ENCODE data around the gene DRAXIN.

DRAXIN gene

DNA sequence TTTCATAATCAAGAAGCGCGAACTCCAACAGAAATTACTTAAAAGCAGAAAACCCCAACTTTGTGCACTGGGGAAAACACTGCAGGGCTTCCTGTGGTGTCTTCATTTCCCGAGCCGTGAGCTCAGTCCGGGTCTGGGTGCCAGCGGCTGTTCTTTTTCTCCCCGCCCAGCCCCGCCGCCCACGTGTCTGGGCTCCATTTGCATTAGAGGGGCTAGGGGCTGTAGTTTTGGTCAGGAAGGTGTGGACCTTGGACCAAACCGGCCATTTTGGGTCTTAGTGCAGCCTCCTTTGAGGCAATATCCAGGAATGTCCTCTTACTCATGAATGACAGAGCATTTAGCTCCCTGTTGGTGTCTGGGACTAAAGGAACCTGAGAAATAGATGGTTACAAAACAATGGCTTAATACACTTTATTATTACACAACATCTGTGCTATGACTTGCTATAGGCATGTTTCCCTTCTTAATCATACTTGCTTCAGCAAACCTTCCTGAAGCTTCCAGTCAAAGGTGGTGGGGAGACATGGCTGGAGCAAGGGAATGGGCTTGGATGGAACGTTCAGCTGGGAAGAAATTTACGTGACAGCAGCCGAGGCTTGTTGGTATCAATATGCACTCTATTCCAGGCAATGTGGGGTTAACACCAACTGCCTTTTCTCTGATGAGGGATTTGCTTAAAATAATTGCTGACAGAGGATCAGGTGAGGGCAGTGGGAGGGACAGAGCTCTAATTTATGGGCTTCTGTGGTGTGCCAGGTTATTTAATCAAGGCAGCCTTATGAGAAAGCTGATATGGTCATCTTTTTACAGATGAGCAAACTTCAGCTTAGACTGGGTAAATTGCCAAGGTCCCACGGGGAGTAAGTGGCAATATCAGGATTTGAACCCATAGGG is 45.5 kb downstream of the DRAXIN start:
- peak; percentile 55 for DNase-seq (ENCODE audit: low read depth)

DNA sequence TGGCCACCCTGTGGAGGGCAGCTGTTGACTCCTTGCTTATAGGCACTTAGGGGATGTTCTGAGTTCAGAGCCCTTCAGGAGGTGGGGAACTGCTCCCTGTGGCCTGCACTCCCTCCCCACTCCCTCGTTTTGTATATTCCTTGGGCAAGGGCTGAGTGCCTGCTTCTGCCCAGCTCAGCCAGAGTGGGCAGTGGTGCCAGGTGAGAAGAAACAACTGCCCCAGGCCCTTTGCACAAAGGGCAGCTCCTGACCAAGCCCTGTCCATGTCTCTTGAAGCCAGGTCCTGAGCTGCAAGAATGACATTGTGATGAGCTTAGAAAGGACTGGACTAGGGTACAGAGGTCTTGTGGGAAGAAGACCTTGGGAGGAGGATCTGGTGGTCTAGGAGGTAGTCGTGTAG is 46.6 kb downstream of the DRAXIN start:
- DNase-seq (ENCODE audit: low read depth): no peak

DNA sequence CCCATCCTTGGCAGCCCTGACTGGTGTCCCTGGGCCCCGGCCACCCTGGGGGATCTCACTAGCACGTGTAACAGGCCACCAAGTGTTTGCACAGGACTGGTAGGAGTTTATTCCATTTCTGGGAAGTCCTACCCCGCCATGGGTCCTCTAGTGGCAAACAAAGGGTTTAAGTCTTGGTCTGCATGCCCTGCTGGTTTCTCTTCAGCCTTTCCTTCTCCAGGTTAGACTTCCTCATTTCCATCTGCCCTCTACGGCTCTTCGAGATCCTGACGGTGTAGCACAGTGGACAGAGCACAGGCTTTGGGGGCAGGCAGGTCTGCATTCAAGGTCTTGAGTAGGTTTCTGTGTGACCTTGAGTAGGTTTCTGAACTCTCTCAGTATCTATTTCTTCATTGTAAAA is 47.3 kb downstream of the DRAXIN start:
- DNase-seq (ENCODE audit: low read depth): no peak

DNA sequence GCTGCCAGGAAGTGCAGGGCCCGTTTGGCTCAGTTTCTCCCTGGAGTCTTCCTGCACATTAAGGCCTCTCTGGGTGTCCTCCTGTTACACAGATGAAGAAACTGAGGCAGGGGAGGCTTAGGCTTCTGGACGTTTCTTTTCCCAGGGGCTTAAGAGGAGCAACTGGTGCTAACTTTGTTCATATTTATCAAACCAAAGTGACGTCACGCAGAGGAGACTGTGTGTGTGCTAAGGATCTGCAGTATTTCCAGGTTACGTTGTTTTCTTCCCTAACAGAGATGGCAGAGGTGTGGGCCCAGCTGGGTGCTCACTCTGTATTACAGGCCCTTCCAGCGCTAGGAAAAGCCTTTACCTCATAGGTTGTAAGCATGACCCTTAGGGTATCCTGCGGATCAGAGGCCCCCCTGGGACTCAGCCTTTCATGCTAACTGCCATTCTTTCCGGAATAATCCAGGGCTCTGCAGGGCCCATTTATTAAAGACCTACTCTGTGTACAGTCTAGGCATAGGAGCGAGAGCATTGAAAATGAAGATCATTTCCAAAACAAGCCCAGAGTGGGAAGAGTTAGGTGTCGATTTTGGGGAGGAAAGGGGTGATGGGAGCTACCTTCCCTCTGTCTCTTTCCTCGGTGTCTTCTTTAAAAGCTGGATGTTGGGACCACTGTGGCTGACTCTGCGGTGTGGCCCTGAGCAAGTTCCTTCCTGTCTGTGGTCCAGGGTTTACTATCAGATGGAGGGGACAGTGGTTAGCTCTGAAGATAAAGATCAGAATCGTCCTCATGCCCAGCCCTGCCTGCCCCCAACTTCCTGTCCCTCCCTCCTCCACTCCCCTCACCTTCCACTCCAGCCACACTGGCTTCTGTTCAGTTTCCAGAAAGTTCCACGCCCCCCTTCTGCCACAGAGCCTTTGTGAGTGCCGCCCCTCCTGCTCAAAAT is 49.0 kb downstream of the DRAXIN start:
- no peak for DNase-seq (ENCODE audit: low read depth)

DNA sequence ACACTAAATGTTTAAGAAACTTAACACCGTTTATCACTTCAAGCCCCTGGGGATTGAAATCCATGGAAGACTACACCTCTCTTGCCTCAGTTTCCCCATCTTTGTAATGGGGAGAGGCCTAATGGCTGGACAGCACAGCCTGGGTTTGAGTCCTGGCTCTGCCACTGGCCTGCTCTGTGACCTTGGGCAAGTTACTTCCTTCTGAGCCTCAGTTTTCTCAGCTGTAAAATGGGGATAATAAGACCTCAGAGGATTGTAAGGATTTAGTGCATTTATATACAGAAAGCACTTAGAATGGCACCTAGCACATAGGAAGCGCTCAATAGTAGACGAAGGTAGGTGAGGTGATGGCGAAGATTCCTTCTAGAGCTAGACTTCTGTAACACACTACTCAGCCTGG is 50.0 kb downstream of the DRAXIN start:
- DNase-seq (ENCODE audit: low read depth): no peak

DNA sequence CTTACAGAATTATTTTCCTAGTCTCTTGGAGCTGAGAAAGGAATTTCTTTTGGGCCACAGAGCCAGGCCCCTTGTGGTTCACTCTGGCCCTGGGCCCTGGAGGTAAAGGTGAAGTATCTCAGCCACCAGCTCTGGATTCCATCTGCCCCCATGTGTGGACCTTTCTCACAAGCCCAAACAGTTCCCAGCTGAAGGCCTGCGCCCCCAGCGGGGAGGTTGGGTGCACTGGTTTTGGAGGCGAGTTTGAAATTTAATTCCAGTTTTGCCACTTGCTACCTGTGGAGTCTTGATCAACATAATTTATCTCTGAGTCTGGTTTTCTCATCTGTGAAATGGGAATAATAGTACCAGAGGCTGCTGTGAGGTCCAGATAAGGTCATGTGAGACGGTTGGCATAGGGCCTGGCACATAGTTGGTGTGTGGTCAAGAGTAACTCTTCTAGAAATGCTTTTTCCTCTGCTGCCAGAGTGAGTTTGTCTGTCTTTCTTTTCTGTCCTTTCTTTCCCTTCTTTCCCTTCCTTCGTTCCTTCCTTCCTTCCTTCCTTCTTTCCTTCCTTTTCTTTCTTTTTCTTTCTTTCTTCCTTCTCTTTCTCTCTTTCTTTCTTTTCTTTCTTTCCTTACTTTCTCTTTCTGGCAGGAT is 50.5 kb downstream of the DRAXIN start:
- DNase-seq (ENCODE audit: low read depth): no peak

DNA sequence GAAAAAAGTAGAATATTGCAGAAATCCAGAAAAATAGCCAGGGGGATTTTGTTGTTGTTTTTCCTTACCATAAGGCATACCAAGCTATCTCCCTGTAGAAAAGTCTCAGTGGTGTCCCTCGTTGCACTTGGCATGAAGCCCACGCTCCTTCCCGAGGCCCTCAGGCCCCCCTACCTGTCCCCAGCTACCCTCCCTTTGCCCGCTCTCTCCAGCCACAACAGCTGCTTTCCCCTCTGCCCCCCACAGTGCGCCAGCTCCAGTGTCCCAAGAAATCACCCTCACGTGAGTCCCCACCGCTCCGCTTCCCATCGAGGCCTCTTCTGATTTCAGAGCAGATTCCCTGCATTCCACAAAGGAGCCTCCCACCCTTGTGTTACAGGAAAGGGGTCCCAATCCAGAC is 52.8 kb downstream of the DRAXIN start:
- no peak for DNase-seq (ENCODE audit: low read depth)

DNA sequence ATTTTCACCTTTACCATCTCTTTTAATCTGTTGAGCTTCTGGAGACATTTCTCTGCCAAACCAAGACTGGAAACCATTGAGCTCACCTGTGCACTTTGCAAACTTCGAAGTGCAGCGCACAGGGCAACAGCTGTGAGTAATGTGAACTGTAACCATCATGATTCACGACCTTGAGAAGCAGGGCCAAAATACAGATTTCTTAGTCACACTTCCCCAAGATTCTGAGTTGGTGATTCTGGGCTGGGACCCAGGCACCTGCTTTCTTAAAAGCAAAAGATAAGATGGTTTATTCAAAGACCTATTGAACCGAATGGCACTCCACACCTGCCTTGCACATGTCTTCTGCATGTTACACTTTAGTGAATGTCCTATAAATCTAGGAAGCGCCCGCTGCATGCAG is 54.6 kb downstream of the DRAXIN start:
- DNase-seq (ENCODE audit: low read depth): no peak

DNA sequence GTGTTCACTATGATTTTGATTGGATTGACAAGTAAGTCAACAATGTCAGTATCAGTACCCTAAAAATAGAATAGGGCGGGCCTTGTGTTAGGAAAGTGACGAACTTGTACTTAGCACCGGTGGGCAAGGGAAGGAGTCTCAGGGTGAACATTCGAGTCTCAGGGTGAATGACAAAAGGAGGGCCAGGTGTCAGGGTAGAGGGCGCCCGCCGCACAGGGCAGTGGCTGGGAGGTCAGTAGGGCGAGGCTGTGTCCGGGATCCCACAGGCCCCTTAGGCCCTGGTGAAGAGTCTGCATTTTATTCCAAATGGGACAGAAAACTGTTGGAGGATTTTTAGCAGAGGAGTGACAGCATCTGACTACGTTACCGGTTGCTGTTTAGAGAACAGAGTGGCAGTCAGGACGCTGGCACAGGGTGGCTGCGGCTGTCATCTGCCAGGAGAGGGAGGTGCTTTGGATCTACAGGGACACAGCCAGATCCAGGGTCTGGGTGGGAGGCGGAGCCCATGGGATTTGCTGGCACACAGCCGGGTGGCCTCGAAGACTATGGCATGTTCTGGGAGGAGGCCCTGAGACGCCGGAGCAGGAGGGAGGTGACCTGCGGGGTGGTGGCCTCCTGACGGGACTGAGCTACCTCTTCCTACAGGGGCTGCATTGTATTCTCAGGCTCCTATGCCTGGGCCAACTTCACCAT is 55.4 kb downstream of the DRAXIN start:
- no peak for DNase-seq (ENCODE audit: low read depth)

DNA sequence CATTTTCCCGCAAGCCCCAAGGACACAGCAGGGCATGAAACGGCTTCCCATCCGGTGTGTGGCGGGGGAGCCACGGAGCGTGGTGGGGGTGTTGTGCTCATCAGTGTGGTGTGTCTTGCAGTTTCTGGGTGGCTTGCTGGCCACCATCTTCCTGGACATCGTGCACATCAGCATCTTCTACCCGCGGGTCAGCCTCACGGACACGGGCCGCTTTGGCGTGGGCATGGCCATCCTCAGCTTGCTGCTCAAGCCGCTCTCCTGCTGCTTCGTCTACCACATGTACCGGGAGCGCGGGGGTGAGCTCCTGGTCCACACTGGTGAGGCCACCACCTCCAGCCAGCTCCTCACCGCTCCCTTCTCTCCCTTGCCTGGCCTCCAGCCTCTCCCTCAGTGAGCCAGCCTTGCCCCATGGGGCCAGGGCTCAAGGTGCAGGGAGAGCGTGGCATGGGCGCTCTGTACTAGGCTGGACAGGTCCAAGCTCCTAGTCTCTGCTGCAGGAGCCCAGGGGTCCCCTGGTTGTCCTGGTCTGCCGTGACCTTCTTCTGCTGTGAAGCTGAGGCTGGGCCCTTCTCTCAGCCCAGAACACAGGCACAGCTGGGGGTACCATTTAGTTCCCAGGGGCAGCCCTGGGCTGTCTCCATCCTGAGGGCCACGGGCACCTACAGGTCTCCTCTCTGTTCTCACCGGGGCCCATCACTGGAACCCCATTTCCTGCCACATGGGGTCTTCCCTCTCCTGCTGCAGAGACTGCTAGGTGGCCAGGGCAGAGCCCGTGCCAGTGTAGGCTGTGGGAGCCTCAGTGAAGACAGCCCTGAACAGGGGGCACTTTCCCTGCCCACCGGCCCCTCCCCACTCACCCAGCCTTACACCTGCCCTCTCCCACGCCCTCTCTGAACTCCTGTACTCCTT is 57.0 kb downstream of the DRAXIN start:
- no peak for DNase-seq (ENCODE audit: low read depth)

DNA sequence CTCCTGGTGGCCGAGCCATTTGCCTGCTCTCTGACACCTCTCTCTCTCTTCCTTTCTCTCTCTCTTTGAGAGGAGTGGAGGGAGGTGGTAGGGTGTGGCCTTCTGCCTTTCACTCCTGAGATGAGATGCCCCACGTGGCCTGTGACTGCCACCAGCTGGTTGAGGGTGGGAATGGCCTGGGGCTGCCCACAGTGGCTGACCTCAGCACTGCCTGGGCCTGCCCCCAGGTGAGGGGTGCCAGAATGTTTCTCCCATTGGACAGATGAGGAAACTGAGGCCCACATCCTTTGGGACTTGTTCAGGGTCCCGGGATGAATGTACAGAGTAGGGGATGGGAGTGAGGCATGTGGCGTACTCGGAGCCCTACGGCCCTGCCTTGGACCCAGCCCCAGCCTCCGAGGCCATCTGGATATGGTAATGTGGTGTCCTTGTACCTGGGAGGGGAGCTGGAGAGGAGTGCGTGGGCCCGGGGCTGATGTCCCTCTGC is 57.7 kb downstream of the DRAXIN start:
- no peak for DNase-seq (ENCODE audit: low read depth)

DNA sequence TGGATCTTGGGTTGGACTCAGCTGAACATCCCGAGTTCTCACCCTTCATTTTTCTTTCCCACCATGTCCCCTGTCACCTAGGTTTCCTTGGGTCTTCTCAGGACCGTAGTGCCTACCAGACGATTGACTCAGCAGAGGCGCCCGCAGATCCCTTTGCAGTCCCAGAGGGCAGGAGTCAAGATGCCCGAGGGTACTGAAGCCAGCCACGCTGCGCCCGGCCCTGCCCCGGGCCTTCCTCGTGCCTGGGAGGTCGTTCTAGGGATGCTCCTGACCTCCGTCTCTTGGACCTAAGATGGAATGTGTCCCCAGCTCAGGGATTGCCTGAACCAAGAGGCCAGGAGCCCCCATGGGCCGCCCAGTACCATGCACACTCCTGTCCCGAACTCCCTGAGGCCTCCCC is 58.5 kb downstream of the DRAXIN start:
- DNase-seq (ENCODE audit: low read depth): no peak

DNA sequence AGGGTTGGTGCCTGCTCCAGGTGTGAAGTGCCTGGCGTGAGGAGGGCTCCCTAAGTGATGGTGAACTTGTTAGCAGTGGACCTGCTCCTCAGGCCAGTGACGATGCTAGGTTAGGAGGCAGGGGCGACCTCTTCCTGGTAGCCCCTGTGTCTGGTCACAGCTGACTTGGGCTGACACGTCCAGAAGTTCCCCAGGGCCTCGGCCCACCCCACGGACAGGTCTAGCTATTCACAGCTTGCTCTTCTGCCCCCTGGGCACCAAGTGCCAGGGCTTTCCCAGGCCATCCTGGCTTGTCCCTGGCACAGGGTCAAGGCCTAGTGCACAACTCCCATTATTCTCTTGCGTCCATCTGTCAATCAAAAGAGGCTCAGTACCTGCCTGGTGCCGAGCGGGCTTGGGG is 59.6 kb downstream of the DRAXIN start:
- no peak for DNase-seq (ENCODE audit: low read depth)

DNA sequence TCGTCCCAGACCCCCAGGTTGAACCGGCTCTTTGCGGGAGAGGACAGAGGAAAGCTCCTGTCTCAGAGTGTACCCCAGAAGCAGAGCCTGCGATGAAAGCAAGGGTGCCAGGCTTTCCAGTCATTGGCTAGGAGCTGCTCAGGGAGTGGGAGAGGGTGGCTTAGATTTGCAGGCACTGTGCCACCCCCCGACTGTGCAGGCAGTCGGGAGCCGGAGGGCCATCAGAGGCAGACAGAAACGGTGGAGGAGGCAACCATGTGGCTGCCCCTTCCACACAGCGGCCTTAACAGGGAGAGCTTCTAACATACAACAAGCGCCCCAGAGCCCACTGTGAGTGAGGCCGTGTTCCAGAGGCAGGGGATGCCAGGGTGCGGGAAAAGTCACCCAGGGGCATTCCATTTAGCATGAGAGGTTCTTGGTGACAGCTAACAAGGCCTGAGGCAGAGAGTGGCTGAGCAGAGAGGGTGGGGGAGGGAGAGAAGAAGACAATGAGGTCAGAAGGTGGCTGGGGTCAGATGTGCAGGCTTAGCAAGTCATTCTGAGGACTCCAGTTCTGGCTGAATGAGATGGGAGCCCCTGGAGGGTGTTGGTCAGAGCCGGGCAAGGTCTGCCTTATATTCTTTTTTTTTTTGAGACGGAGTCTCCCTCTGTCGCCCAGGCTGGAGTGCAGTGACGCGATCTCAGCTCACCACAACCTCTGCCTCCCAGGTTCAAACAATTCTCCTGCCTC is 61.0 kb downstream of the DRAXIN start:
- DNase-seq (ENCODE audit: low read depth): no peak

DNA sequence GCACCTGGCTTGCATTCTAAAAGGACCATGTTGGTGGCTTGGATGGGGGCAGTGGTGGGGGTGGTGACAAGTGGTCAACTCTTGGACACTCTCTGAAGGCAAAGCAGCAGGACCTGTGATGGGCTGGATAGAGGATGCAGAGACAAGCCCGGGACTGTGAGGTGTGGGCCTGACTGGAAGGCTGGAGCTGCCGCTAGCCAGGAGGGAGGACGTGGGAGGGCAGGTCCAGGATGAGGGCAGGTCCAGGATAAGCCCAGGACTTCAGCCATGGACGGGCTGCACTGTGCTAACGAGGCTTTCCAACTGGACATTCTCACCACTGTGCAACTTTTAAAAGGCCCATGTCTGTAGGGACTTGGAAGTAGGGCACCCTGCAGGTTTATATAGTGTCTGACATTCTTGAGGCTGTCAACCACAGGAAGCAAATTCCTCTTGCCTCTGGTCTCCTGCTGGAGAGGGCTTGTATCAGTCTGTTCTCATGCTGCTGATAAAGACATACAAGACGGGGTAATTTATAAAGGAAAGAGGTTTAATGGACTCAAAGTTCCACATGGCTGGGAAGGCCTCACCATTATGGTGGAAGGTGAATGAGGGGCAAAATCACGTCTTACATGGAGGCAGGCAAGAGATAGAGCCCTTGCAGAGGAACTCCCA is 62.2 kb downstream of the DRAXIN start:
- no peak for DNase-seq (ENCODE audit: low read depth)

DNA sequence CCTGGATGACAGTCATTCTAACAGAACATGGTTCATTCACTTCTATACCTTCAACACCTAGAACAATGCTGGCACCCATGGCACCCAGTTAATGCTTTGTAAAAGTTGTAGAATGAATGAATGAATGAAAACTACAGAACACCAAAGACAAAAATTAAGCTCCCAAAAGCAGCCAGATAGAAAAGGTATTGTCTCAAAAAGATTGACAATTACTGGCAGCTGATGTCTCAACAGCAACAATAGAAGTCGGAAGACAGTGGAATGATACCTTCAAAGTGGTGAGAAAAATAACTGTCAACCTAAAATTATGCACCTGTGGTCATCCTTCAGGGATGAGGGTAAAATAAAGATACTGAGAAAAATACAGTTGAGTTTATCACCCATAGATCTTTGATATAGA is 65.5 kb downstream of the DRAXIN start:
- DNase-seq (ENCODE audit: low read depth): no peak

DNA sequence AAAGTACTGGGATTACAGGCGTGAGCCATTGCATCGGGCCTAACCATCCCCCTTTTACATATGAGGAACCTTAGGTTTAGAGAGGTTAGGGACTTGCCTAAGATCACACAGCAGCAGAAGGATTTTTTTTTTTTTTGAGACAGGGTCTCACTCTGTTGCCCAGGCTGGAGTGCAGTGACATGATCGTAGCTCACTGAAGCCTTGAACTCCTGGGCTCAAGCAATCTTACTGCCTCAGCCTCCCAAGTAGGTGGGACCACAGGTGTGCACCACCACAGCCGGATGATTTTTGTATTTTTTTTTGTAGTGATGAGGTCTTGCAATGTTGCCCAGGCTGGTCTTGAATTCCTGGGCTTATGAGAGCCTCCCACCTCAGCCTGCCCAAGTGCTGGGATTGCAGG is 68.3 kb downstream of the DRAXIN start:
- DNase-seq (ENCODE audit: low read depth): no peak

DNA sequence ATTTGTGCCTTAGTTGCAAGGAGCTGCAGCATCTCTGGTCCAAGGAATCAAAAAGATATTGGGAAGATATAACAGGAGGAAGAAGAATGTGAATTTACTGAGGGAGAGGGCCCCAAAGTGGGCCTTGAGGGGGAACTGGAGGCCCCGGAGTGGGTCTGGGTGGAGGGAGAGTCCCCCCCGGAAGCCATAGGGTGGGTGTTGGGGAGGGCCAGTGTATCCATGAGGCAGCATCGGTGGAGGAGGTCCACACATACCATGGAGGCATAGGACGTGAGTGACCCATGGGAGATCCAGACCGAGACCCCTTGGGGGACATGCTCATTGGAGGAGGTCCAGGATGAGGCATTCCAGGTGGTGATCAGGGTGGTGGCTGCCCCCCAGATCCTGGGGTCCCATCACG is 69.8 kb downstream of the DRAXIN start:
- no peak for DNase-seq (ENCODE audit: low read depth)

DNA sequence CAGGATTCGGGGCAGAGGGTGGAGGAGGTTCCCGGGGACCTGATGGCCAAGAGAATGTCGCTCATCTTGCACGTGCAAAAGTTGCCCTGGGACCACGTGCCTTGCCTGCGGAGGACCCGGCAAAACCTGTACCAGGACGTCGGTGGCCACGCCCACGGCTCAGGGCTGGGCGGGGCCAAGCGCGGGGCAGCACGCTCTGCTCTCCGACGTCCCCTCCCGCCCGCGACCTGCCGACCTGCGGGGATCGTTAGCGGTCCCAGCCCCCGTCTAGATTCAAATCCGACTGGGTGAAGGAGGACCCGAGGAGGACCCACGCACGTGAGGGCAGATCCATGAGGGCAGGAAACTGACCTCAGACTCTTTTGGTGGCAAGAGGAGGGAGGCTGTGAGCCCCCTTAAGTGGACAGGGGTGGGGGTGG is 70.5 kb downstream of the DRAXIN start, which contains the start of gene C1orf167:
Gene C1orf167 (plus strand): TSS at position 206 of the 419 bp plus-strand sequence. CDS start 2,208 bp downstream, outside the sequence.
- no peak for DNase-seq (ENCODE audit: low read depth)

Measured in non-pigmented ciliary epithelial cell (primary cell).